H1 (cell line): ENCODE results near the gene ENTPD6. TPM values are rescaled to one million over a fixed set of nuclear protein-coding genes. Genes with fewer than 3 reads are reported as not detected.

Source experiments
- CTCF ChIA-PET: fragments of 300-600 bp; sonication (Branson Sonifier 250); formaldehyde crosslinking; loops from one replicate; lab custom pipeline; 2021; ENCODE audit not compliant: partially characterized antibody; lab: Charles Lee
- POLR2A ChIA-PET: fragments of 300-600 bp; sonication (Branson Sonifier 250); formaldehyde crosslinking; loops from one replicate; lab custom pipeline; 2021; ENCODE audit warnings: inconsistent platforms; ENCODE audit not compliant: partially characterized antibody; lab: Charles Lee
- DNase-seq, 2 experiments: peaks; one replicate each; pipeline versions ENCODE4 v3.0.0 to v3.0.0-alpha.2; 2010 to 2022; ENCODE audit warnings: low spot score in 2 of 2, low read depth in 1 of 2, mixed read lengths in 1 of 2
- FAIRE-seq: peaks from 2 replicates; lab custom pipeline; 2011; peaks lifted over from hg19 to GRCh38; lab: Jason Lieb, UNC
- H2AFZ ChIP-seq: 2 replicates; pipeline ENCODE4 v1.8.1; 2012; ENCODE audit warnings: low read length, inconsistent platforms
- H2AK5ac ChIP-seq: 2 replicates; pipeline ENCODE4 v1.6.1; 2013; ENCODE audit warnings: low read depth, low read length
- H2BK120ac ChIP-seq: replicated peaks from 2 replicates; pipeline ENCODE3; 2013; ENCODE audit warnings: low read depth, low read length, inconsistent platforms
- H2BK12ac ChIP-seq: 2 replicates; pipeline ENCODE4 v1.6.1; 2013; ENCODE audit warnings: low read depth, low read length
- H2BK15ac ChIP-seq: 2 replicates; pipeline ENCODE4 v1.6.1; 2013; ENCODE audit warnings: low read length
- H2BK20ac ChIP-seq: 2 replicates; pipeline ENCODE4 v1.6.1; 2013; ENCODE audit warnings: low read length
- H2BK5ac ChIP-seq: 2 replicates; pipeline ENCODE4 v1.6.1; 2013; ENCODE audit warnings: low read depth, low read length
- H3K14ac ChIP-seq: 2 replicates; pipeline ENCODE4 v1.6.1; 2013; ENCODE audit warnings: inconsistent platforms; ENCODE audit not compliant: insufficient read length
- H3K18ac ChIP-seq: 2 replicates; pipeline ENCODE4 v1.6.1; 2013; ENCODE audit warnings: low read length; ENCODE audit errors: extremely low read depth
- H3K23ac ChIP-seq: 2 replicates; pipeline ENCODE4 v1.6.1; 2013; ENCODE audit warnings: inconsistent platforms; ENCODE audit not compliant: insufficient read length
- H3K23me2 ChIP-seq: 2 replicates; pipeline ENCODE4 v1.6.1; 2013; ENCODE audit warnings: low read depth, low read length
- H3K27ac ChIP-seq: 2 replicates; pipeline ENCODE4 v1.6.1; 2011; ENCODE audit warnings: low read depth, low read length, inconsistent platforms
- H3K27me3 ChIP-seq, 4 experiments: replicated peaks in 1 of 4; 1 replicate in 1 of 4; 2 replicates in 3 of 4; pipeline versions ENCODE4 v1.6.1 to v1.8.1; 2011 to 2013; ENCODE audit warnings: low read length in 3 of 4, mild to moderate bottlenecking in 3 of 4, inconsistent platforms in 2 of 4, mixed read lengths in 2 of 4, moderate library complexity in 1 of 4; ENCODE audit not compliant: control insufficient read depth in 3 of 4, insufficient read depth in 3 of 4; ENCODE audit errors: extremely low read depth in 1 of 4
- H3K36me3 ChIP-seq, 4 experiments: 2 replicates each; pipeline versions ENCODE4 v1.6.1 to v1.8.1; 2011 to 2013; ENCODE audit warnings: mild to moderate bottlenecking in 4 of 4, low read length in 3 of 4, moderate library complexity in 2 of 4, control low read depth in 1 of 4, inconsistent platforms in 1 of 4; ENCODE audit not compliant: insufficient read depth in 4 of 4, control insufficient read depth in 2 of 4
- H3K4ac ChIP-seq: replicated peaks from 2 replicates; pipeline ENCODE3; 2013; ENCODE audit warnings: low read length, low read depth, mixed read lengths, inconsistent platforms; ENCODE audit not compliant: insufficient read length
- H3K4me1 ChIP-seq, 4 experiments: replicated peaks in 1 of 4; 1 replicate in 1 of 4; 2 replicates in 3 of 4; pipeline versions ENCODE4 v1.6.1 to v1.8.1; 2011 to 2013; ENCODE audit warnings: low read length in 3 of 4, inconsistent platforms in 2 of 4, mixed read lengths in 1 of 4; ENCODE audit not compliant: insufficient read depth in 4 of 4, control insufficient read depth in 3 of 4
- H3K4me2 ChIP-seq, 2 experiments: 2 replicates each; pipeline versions ENCODE4 v1.6.1 to v1.8.1; 2011 to 2013; ENCODE audit warnings: low read depth in 2 of 2, low read length in 2 of 2, control low read depth in 1 of 2, inconsistent platforms in 1 of 2, mild to moderate bottlenecking in 1 of 2; ENCODE audit not compliant: insufficient read depth in 1 of 2
- H3K4me3 ChIP-seq, 4 experiments: fragments of 200-600, 300-600 bp in 1 of 4; sonication (generic), shearing (Covaris generic), sonication (Bioruptor Twin) in 1 of 4; 2 replicates each; pipeline versions ENCODE4 v1.5.1 to v1.8.1; 2011 to 2016; ENCODE audit warnings: low read length in 4 of 4, low read depth in 3 of 4, control low read depth in 2 of 4, inconsistent platforms in 2 of 4, mild to moderate bottlenecking in 2 of 4, mixed read lengths in 1 of 4, moderate library complexity in 1 of 4; ENCODE audit not compliant: insufficient read depth in 2 of 4; ENCODE audit errors: extremely low read depth in 1 of 4
- H3K56ac ChIP-seq: replicated peaks from 2 replicates; pipeline ENCODE3; 2013; ENCODE audit warnings: low read depth, mild to moderate bottlenecking, mixed read lengths, low read length, inconsistent platforms; ENCODE audit not compliant: insufficient read length
- H3K79me1 ChIP-seq: 2 replicates; pipeline ENCODE4 v1.6.1; 2013; ENCODE audit warnings: low read depth, low read length, control low read depth
- H3K79me2 ChIP-seq, 2 experiments: 2 replicates each; pipeline versions ENCODE4 v1.6.1 to v1.8.1; 2012 to 2013; ENCODE audit warnings: low read length in 2 of 2, mild to moderate bottlenecking in 2 of 2, inconsistent platforms in 1 of 2; ENCODE audit not compliant: insufficient read depth in 2 of 2, control insufficient read depth in 1 of 2
- H3K9ac ChIP-seq, 4 experiments: replicated peaks in 1 of 4; 1 replicate in 1 of 4; 2 replicates in 3 of 4; pipeline versions ENCODE4 v1.6.1 to v1.8.1; 2011 to 2013; ENCODE audit warnings: low read depth in 3 of 4, low read length in 3 of 4, control low read depth in 2 of 4, mild to moderate bottlenecking in 2 of 4, moderate library complexity in 2 of 4, inconsistent platforms in 1 of 4; ENCODE audit errors: extremely low read depth in 1 of 4
- H3K9me3 ChIP-seq, 2 experiments: 2 replicates each; pipeline versions ENCODE4 v1.6.1 to v1.8.1; 2012 to 2013; ENCODE audit warnings: mild to moderate bottlenecking in 2 of 2, moderate library complexity in 2 of 2, control low read depth in 1 of 2, inconsistent platforms in 1 of 2, low read depth in 1 of 2, low read length in 1 of 2, mixed read lengths in 1 of 2; ENCODE audit not compliant: insufficient read depth in 2 of 2
- H4K20me1 ChIP-seq, 2 experiments: replicated peaks in 1 of 2; 2 replicates each; pipeline versions ENCODE3 to v1.8.1; 2011 to 2013; ENCODE audit warnings: inconsistent platforms in 2 of 2, low read length in 2 of 2, mild to moderate bottlenecking in 1 of 2; ENCODE audit not compliant: insufficient read depth in 2 of 2, control insufficient read depth in 1 of 2
- H4K5ac ChIP-seq: 2 replicates; pipeline ENCODE4 v1.6.1; 2013; ENCODE audit warnings: low read length, low read depth, mixed read lengths, inconsistent platforms; ENCODE audit not compliant: insufficient read length
- H4K8ac ChIP-seq: 2 replicates; pipeline ENCODE4 v1.8.0; 2013; ENCODE audit warnings: mild to moderate bottlenecking, moderate library complexity, low read length, inconsistent platforms; ENCODE audit not compliant: insufficient read depth; ENCODE audit errors: extremely low read depth
- H4K91ac ChIP-seq: replicated peaks from 2 replicates; pipeline ENCODE3; 2013; ENCODE audit warnings: low read length, mixed read lengths, inconsistent platforms; ENCODE audit not compliant: insufficient read length
- CBX8 ChIP-seq: fragments of 300-800, 300-1000 bp; sonication (generic); IDR thresholded peaks from 2 replicates; pipeline ENCODE4 v1.7.1; 2016; ENCODE audit warnings: low read depth, low read length, borderline replicate concordance
- EGR1 ChIP-seq: IDR thresholded peaks from 2 replicates; pipeline ENCODE4 v1.6.1; 2011; ENCODE audit warnings: low read depth, low read length, borderline replicate concordance
- SIN3A ChIP-seq, 2 experiments: IDR thresholded peaks in 1 of 2; conservative IDR thresholded peaks in 1 of 2; 2 replicates each; pipeline ENCODE4 v1.6.1; 2011 to 2012; ENCODE audit warnings: low read length in 2 of 2, improper control_type of control experiment in 1 of 2, low read depth in 1 of 2, mild to moderate bottlenecking in 1 of 2
- WGBS, 2 experiments: shearing (Covaris generic) in 1 of 2; methylation state at CpG; one replicate each; pipeline versions ENCODE4 v1.1.6 to v1.1.7; 2013 to 2015; ENCODE audit warnings: low lambda C conversion rate in 2 of 2, mixed read lengths in 2 of 2, inconsistent platforms in 1 of 2, low coverage in 1 of 2, missing lambda C conversion rate in 1 of 2; ENCODE audit not compliant: insufficient replicate concordance in 2 of 2, insufficient coverage in 1 of 2, insufficient read length in 1 of 2; ENCODE audit errors: extremely low coverage in 1 of 2, missing lambda C conversion rate in 1 of 2; 5-methylcytosine and 5-hydroxymethylcytosine counted together
- polyA plus RNA-seq, 7 experiments: library from polyadenylated mRNA; depleted of rRNA in 3 of 7; stranded (reverse) in 5 of 7; unstranded in 2 of 7; fragments of >200 nt in 5 of 7; fragments of 200-250 nt in 2 of 7; gene quantifications; 1 replicate in 5 of 7; 2 replicates in 1 of 7; 4 replicates in 1 of 7; pipeline versions ENCODE4 v1.2.1 to v1.2.3, GENCODE V29; 2011 to 2013; ENCODE audit warnings: missing spikeins in 2 of 7, mixed read lengths in 2 of 7
- total RNA-seq: library from RNA; stranded (reverse); fragmentation: NEBNext Ultra II Directional; extraction: Animal tissue kit (Norgen Biotek cat#: 25700); gene quantifications from 2 replicates; pipeline ENCODE4 v1.2.1, GENCODE V29; 2021

The ENTPD6 gene
- total and polyA plus RNA-seq, 2 of the 8 experiments (the other 6 are each of a cell fraction or from before 2014, with no cell fraction given), result 47.8 to 57.3 TPM

DNA sequence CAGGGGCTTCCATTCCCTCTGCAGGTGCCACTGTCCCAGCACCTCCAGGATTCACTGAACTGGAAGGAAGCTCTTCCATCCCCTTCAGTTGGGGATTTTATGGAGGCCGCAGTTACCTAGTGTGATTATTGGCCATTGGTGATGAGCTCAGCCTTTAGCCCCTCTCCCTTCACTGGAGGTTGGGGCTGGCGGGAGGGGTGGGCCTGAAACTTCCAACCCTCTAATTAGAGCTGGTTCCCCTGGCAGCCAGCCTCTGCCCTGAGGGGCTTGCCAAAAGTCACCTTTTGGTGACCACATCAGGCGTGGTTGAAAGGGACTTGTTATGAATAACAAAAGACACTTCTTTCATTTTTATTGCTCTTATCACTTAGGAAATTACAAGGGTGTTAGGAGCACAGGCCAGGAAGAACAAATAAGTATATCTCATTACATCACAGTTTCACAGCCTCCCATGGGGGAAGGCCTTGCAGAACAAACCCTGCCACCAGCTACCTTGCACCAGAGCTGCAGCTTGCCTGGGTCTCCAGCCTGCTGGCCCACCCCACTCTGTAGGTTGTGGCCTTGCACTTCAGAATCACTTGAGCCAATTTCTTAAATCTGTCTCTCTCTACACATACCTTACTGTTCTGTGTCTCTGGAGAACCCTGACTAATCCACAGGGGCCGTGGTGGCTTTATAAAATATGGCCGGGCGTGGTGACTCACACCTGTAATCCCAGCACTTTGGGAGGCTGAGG is 57.3 kb downstream of the ENTPD6 start:
- H3K79me2 ChIP-seq, result peaks cover 17 to 53% of the 10 kb centered on the region in 2 experiments

More for the DNA sequence above, 57.3 kb downstream of the ENTPD6 start:
- no peak for FAIRE-seq
- Histone ChIP-seq H3K4me2 (no peak overlapping the region), H2AK5ac (no peak overlapping the region), H3K14ac (no peak overlapping the region), H3K27ac (no peak overlapping the region), H2AFZ (no peak overlapping the region), H2BK15ac (no peak overlapping the region), H4K8ac (no peak overlapping the region; the same call in 1 of the 2 replicates), H3K18ac (no peak overlapping the region), H4K5ac (no peak overlapping the region), H3K9ac (no peak overlapping the region), H3K4ac (no peak overlapping the region), H3K27me3 (no peaks in the 10 kb centered on the region), H3K36me3 (no peaks in the 10 kb centered on the region), H3K56ac (no peak overlapping the region), H2BK120ac (no peak overlapping the region), H2BK12ac (no peak overlapping the region), H2BK20ac (no peak overlapping the region), H3K23ac (no peak overlapping the region), H4K20me1 (peaks cover 3 to 10% of the 10 kb centered on the region in 2 experiments), H2BK5ac (no peak overlapping the region), H4K91ac (no peak overlapping the region), H3K23me2 (peaks cover 5% of the 10 kb centered on the region; the same call in 1 of the 2 replicates), H3K4me3 (no peak overlapping the region), H3K4me1 (peaks cover 0 to 3% (median 1%) of the 10 kb centered on the region in 4 experiments; a peak in 4 of 7 replicates), H3K79me1 (peaks cover 7% of the 10 kb centered on the region), H3K9me3 (no peaks in the 10 kb centered on the region)
- 82% methylated on average over 6 of the region's 6 CpGs; no CpG with 5 or more reads in 1 of the 2 experiments for WGBS, 2 experiments
- POLR2A ChIA-PET, result no interaction called here
- DNase-seq, result peak in 1 of 2 experiments; percentile 30
- TF ChIP-seq SIN3A (conservative IDR thresholded peaks at IDR 0.05 in 1 of 2, IDR thresholded peaks at IDR 0.05 in 1 of 2; ENCODE audit: low read depth in 1 of 2, low read length in 2 of 2) (no peak), CBX8 (no peak), EGR1 (no peak)
- CTCF ChIA-PET, result interaction anchor here (1.1 kb wide), 1 partner anchor 43 kb away, joined by 3 read pairs; no protein-coding TSS in a partner anchor
